HG03060 (cell line): Measurements from ENCODE around the gene MCF2.
"Not testable (repeated sequence)": the region's sequence is repeated elsewhere in the genome, so short reads cannot be mapped to it uniquely, and the experiment has no call there.

Experiments
- ATAC-seq: cut with Tn5 transposase; IDR thresholded peaks from one replicate; pipeline ENCODE4 v1.9.1; 2021; ENCODE audit warnings: low read depth, moderate number of reproducible peaks; ENCODE audit not compliant: unreplicated experiment

The MCF2 gene

GRCh38 chrX:139708067-139708466 is at the start of gene MCF2:
TSS of gene MCF2 (minus strand) at chrX:139708167. CDS start at chrX:139651744, 56,423 bp downstream.
- ATAC-seq = no peak

- ATAC-seq = no peak
These were observed 43.1 kb upstream of the MCF2 start for GRCh38 chrX:139751053-139751452.

GRCh38 chrX:139750390-139750789 is 42.4 kb upstream of the MCF2 start:
- ATAC-seq = no peak

GRCh38 chrX:139739138-139739537 is 31.2 kb upstream of the MCF2 start:
- no peak for ATAC-seq

GRCh38 chrX:139738581-139738980 is 30.6 kb upstream of the MCF2 start:
- no peak for ATAC-seq

- no peak for ATAC-seq
These were observed 28.2 kb upstream of the MCF2 start for GRCh38 chrX:139736151-139736550.

GRCh38 chrX:139734996-139735395 is 27.0 kb upstream of the MCF2 start:
- no peak for ATAC-seq

- ATAC-seq = peak; percentile 93
These were observed 17.8 kb upstream of the MCF2 start for GRCh38 chrX:139725720-139726119.

- ATAC-seq = no peak
These were observed 16.7 kb upstream of the MCF2 start for GRCh38 chrX:139724626-139725025.

- ATAC-seq = no peak
These were observed 13.0 kb upstream of the MCF2 start for GRCh38 chrX:139720979-139721378.

- no peak for ATAC-seq
These were observed 12.2 kb upstream of the MCF2 start for GRCh38 chrX:139720136-139720535.

- ATAC-seq = no peak
These were observed 5.3 kb downstream of the MCF2 start for GRCh38 chrX:139702658-139703057.

GRCh38 chrX:139692908-139693307 is 15.1 kb downstream of the MCF2 start:
- no peak for ATAC-seq

GRCh38 chrX:139692506-139692849 is 15.5 kb downstream of the MCF2 start:
- ATAC-seq = no peak

- no peak for ATAC-seq
These were observed 16.0 kb downstream of the MCF2 start for GRCh38 chrX:139691843-139692505.

GRCh38 chrX:139691493-139691842 is 16.5 kb downstream of the MCF2 start:
- ATAC-seq = no peak

GRCh38 chrX:139685175-139685574 is 22.8 kb downstream of the MCF2 start:
- not testable (repeated sequence) for ATAC-seq

- ATAC-seq = no peak
These were observed 27.6 kb downstream of the MCF2 start for GRCh38 chrX:139680356-139680755.

- ATAC-seq = peak; percentile 91
These were observed 60.4 kb downstream of the MCF2 start for GRCh38 chrX:139647597-139647996.

GRCh38 chrX:139642241-139642927 is 65.6 kb downstream of the MCF2 start:
- ATAC-seq = no peak

- no peak for ATAC-seq
These were observed 67.7 kb downstream of the MCF2 start for GRCh38 chrX:139640259-139640658.

- no peak for ATAC-seq
These were observed 68.7 kb downstream of the MCF2 start for GRCh38 chrX:139639253-139639652.
